HepG2 (cell line): ENCODE measurements around the gene FGF14. TPM values are rescaled to one million over a fixed set of nuclear protein-coding genes. Genes with fewer than 3 reads are reported as not detected.

ENCODE experiments used
- ATAC-seq: fragments of 200-7000 bp; cut with Tn5 transposase; 3 replicates; pipeline ENCODE4 v1.9.1; 2020; ENCODE audit warnings: mild to moderate bottlenecking, moderate library complexity
- BruUV-seq: library from RNA; stranded (reverse); fragments of 400-500 nt; replicated peaks from 2 replicates; lab custom pipeline; 2021; lab: Mats Ljungman, UMichigan
- CTCF ChIA-PET: fragments of 300-600 bp; formaldehyde crosslinking; extraction: SDS; loops from one replicate; lab custom pipeline; 2021; ENCODE audit warnings: low total read pairs, inconsistent platforms, low intra/inter-chr PET ratio; lab: Yijun Ruan, JAX
- POLR2A ChIA-PET: fragments of 350-600 bp; sonication (Branson Sonifier 250); formaldehyde crosslinking; loops from one replicate; lab custom pipeline; 2020; ENCODE audit warnings: antibody characterized with exemption, inconsistent platforms; lab: Yijun Ruan, JAX
- DNase-seq: peaks from one replicate; pipeline ENCODE4 v3.0.0-alpha.2; 2015; ENCODE audit warnings: low spot score
- FAIRE-seq: peaks from 3 replicates; lab custom pipeline; 2011; peaks lifted over from hg19 to GRCh38; lab: Jason Lieb, UNC
- H2AFZ ChIP-seq: one replicate; pipeline ENCODE4 v1.6.1; 2011; ENCODE audit warnings: low read length, inconsistent platforms
- H3K27ac ChIP-seq: fragments of 300-600 bp; 3 replicates; pipeline ENCODE4 v1.8.0; 2011; ENCODE audit warnings: mixed run types, mild to moderate bottlenecking, mixed read lengths, low read length, inconsistent platforms; ENCODE audit not compliant: insufficient read depth; ENCODE audit errors: extremely low read length
- H3K27me3 ChIP-seq, 2 experiments: fragments of 200-600 bp in 1 of 2; 2 replicates in 1 of 2; 3 replicates in 1 of 2; pipeline versions ENCODE4 v1.6.0 to v1.8.0; 2011; ENCODE audit warnings: low read length in 2 of 2, mild to moderate bottlenecking in 2 of 2, moderate library complexity in 2 of 2, inconsistent platforms in 1 of 2; ENCODE audit not compliant: insufficient read depth in 2 of 2, control insufficient read depth in 1 of 2
- H3K36me3 ChIP-seq, 2 experiments: fragments of 200-600 bp in 1 of 2; replicated peaks in 1 of 2; 2 replicates in 1 of 2; 3 replicates in 1 of 2; pipeline versions ENCODE4 v1.5.1 to v1.8.0; 2011; ENCODE audit warnings: low read length in 2 of 2, inconsistent platforms in 1 of 2; ENCODE audit not compliant: insufficient read depth in 2 of 2, control insufficient read depth in 1 of 2
- H3K4me1 ChIP-seq: 2 replicates; pipeline ENCODE4 v1.5.1; 2012; ENCODE audit warnings: low read length, inconsistent platforms; ENCODE audit not compliant: insufficient read depth
- H3K4me2 ChIP-seq: 2 replicates; pipeline ENCODE4 v1.6.0; 2011; ENCODE audit warnings: low read depth, low read length, inconsistent platforms
- H3K4me3 ChIP-seq, 3 experiments: fragments of 200-600 bp in 1 of 3; sonication (generic), shearing (Covaris generic) in 1 of 3; replicated peaks in 1 of 3; 2 replicates each; pipeline ENCODE4 v1.5.1; 2011 to 2016; ENCODE audit warnings: low read length in 3 of 3, inconsistent platforms in 2 of 3, low read depth in 2 of 3, mild to moderate bottlenecking in 2 of 3, control low read depth in 1 of 3, mixed read lengths in 1 of 3; ENCODE audit not compliant: insufficient read depth in 1 of 3
- H3K79me2 ChIP-seq: one replicate; pipeline ENCODE4 v1.6.1; 2011; ENCODE audit warnings: low read length, inconsistent platforms; ENCODE audit not compliant: insufficient read depth
- H3K9ac ChIP-seq: 2 replicates; pipeline ENCODE4 v1.6.0; 2011; ENCODE audit warnings: mild to moderate bottlenecking, low read depth, low read length, inconsistent platforms; ENCODE audit not compliant: insufficient read depth
- H3K9me3 ChIP-seq: 2 replicates; pipeline ENCODE4 v1.5.1; 2012; ENCODE audit warnings: mild to moderate bottlenecking, low read length
- H4K20me1 ChIP-seq: 2 replicates; pipeline ENCODE4 v1.6.0; 2011; ENCODE audit warnings: inconsistent platforms, mild to moderate bottlenecking, low read length, moderate library complexity; ENCODE audit not compliant: insufficient read depth
- ARHGAP35 ChIP-seq: sonication (generic); formaldehyde crosslinking; IDR thresholded peaks from 2 replicates; pipeline ENCODE4 v1.9.0; 2022; ENCODE audit warnings: mild to moderate bottlenecking, inconsistent platforms, moderate library complexity, missing genetic modification reagents, borderline replicate concordance
- NCOA5 ChIP-seq: sonication (generic); formaldehyde crosslinking; IDR thresholded peaks from 2 replicates; pipeline ENCODE4 v1.4.0; 2020; ENCODE audit warnings: missing genetic modification reagents
- RBFOX2 ChIP-seq: fragments of 200-400 bp; formaldehyde crosslinking; IDR thresholded peaks from 2 replicates; pipeline ENCODE4 v1.6.1; 2017; ENCODE audit warnings: low read depth, mild to moderate bottlenecking, low read length
- ZBTB38 ChIP-seq: sonication (generic); formaldehyde crosslinking; IDR thresholded peaks from 2 replicates; pipeline ENCODE4 v1.5.1; 2020; ENCODE audit warnings: mild to moderate bottlenecking, missing genetic modification reagents
- ZFP36 ChIP-seq: fragments of 150-350 bp; IDR thresholded peaks from 2 replicates; pipeline ENCODE4 v1.6.1; 2018; ENCODE audit warnings: borderline replicate concordance, low read length, low read depth; ENCODE audit not compliant: partially characterized antibody
- ZNF280B ChIP-seq: sonication (generic); formaldehyde crosslinking; IDR thresholded peaks from 2 replicates; pipeline ENCODE4 v1.5.0; 2020; ENCODE audit warnings: missing genetic modification reagents, mild to moderate bottlenecking, borderline replicate concordance
- ZNF292 ChIP-seq: sonication (generic); formaldehyde crosslinking; IDR thresholded peaks from 2 replicates; pipeline ENCODE4 v1.8.1; 2022; ENCODE audit warnings: mild to moderate bottlenecking, low read depth, missing genetic modification reagents, borderline replicate concordance
- WGBS: methylation state at CpG from one replicate; pipeline ENCODE4 v1.1.6; 2017; ENCODE audit warnings: low lambda C conversion rate; 5-methylcytosine and 5-hydroxymethylcytosine counted together
- in situ Hi-C: cut with HindIII; loops from 2 replicates; pipeline ENCODE4 v1.10.0; 2017; ENCODE audit warnings: low pct_unique_long_range_greater_than_20kb; ENCODE audit not compliant: extremely low pct_ligation_motif_present
- intact Hi-C: fragments of 100-400 bp; cut with micrococcal nuclease; formaldehyde crosslinking; loops from one replicate; pipeline ENCODE4 v1.10.0; 2022; ENCODE audit not compliant: unreplicated experiment
- polyA plus RNA-seq, 8 experiments: library from polyadenylated mRNA; depleted of rRNA in 3 of 8; stranded (reverse) in 7 of 8; unstranded in 1 of 8; fragments of >200 nt; fragmentation: Illumina TruSeq in 4 of 8; extraction: Trizol in 4 of 8; gene quantifications; 2 replicates each; pipeline versions ENCODE4 v1.2.1 to v1.2.3, GENCODE V29; 2011 to 2016; ENCODE audit warnings: low read depth in 4 of 8, missing spikeins in 1 of 8, mixed read lengths in 1 of 8; ENCODE audit not compliant: insufficient read depth in 1 of 8
- total RNA-seq, 5 experiments: library from RNA; depleted of rRNA; stranded (reverse); fragments of >200 nt; fragmentation: Illumina TruSeq; extraction: Trizol; gene quantifications; 2 replicates each; pipeline ENCODE4 v1.2.3, GENCODE V29; 2016; ENCODE audit warnings: low read depth in 1 of 5

Gene FGF14
- total and polyA plus RNA-seq, 2 of the 13 experiments (the other 11 are each of a cell fraction or from before 2014, with no cell fraction given) = not detected

GRCh38 chr13:101798437-101798836 lies 603.4 kb downstream of the FGF14 start:
- ATAC-seq (no peak), DNase-seq (no peak), FAIRE-seq (no peak)
- Histone ChIP-seq H3K4me1 (no peaks in the 10 kb centered on the region), H3K4me2 (no peak overlapping the region), H3K36me3 (no peaks in the 10 kb centered on the region), H3K27me3 (no peaks in the 10 kb centered on the region), H3K4me3 (no peak overlapping the region), H3K9ac (no peak overlapping the region), H3K9me3 (no peaks in the 10 kb centered on the region), H3K79me2 (no peaks in the 10 kb centered on the region), H4K20me1 (no peaks in the 10 kb centered on the region), H3K27ac (no peak overlapping the region)
- POLR2A ChIA-PET = no interaction called here
- CTCF ChIA-PET = no interaction called here
- 0% methylated on average over 1 of the region's 1 CpG for WGBS
- intact Hi-C loops = no loop called here
- in situ Hi-C loops = loop anchor here (25.0 kb wide), 1 partner anchor 764 kb away; no protein-coding TSS in a partner anchor
- no peak for TF ChIP-seq RBFOX2
- TF ChIP-seq ZBTB38 = no peak
- no peak for TF ChIP-seq ZFP36
- TF ChIP-seq, all 625 proteins: peak for 0
- no peak overlapping the region for H2AFZ ChIP-seq
- no TSS peak for BruUV-seq

- Histone ChIP-seq H3K79me2 (no peaks in the 10 kb centered on the region), H3K27ac (no peak overlapping the region), H3K9ac (no peak overlapping the region), H3K4me3 (no peak overlapping the region), H4K20me1 (no peaks in the 10 kb centered on the region), H3K9me3 (no peaks in the 10 kb centered on the region), H3K4me1 (no peaks in the 10 kb centered on the region), H3K36me3 (no peaks in the 10 kb centered on the region), H3K27me3 (no peaks in the 10 kb centered on the region), H3K4me2 (no peak overlapping the region), H2AFZ (no peak overlapping the region)
- CTCF ChIA-PET = no interaction called here
- POLR2A ChIA-PET = no interaction called here
- 17% methylated on average over 3 of the region's 3 CpGs for WGBS
- no TSS peak for BruUV-seq
- FAIRE-seq (no peak), DNase-seq (no peak), ATAC-seq (no peak)
- in situ Hi-C loops (loop anchor here (25.0 kb wide), 1 partner anchor 767 kb away; no protein-coding TSS in a partner anchor), intact Hi-C loops (no loop called here)
- no peak for TF ChIP-seq ZNF292 (CRISPR knock-in tag)
- TF ChIP-seq ARHGAP35 (CRISPR knock-in tag) = no peak
- TF ChIP-seq NCOA5 (CRISPR knock-in tag) = no peak
- no peak for TF ChIP-seq ZNF280B (CRISPR knock-in tag)
Measured at GRCh38 chr13:101795460-101795859, 606.4 kb downstream of the FGF14 start.
